GM12801 (cell line): ENCODE measurements around the gene ERC2.

Experiments used
- TF ChIP-seq, protein P1 (sequence below): IDR thresholded peaks from one replicate; pipeline ENCODE4 v1.5.1; 2011; ENCODE audit warnings: control low read depth; ENCODE audit not compliant: insufficient read length; ENCODE audit errors: extremely low read depth

ERC2 gene

DNA sequence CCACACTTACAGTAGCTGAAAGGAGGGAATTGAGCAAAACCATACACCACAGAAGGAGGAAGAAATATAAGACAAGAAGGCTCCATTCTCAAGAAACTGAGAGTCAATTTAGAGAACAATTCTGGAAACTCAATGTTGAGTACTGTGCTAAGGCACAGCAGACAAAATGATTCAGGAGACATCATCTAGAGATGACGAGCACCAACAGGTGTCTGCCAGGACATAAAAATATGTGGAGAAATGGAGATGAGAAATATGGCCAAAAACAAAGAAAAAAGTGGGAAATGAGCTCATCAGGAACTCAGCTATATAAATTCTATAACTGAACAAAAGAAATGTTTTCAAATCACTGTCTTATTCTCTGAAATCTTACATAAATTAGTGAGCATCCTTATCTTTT, 343.7 kb downstream of the ERC2 start:
- TF ChIP-seq, protein P1, sequence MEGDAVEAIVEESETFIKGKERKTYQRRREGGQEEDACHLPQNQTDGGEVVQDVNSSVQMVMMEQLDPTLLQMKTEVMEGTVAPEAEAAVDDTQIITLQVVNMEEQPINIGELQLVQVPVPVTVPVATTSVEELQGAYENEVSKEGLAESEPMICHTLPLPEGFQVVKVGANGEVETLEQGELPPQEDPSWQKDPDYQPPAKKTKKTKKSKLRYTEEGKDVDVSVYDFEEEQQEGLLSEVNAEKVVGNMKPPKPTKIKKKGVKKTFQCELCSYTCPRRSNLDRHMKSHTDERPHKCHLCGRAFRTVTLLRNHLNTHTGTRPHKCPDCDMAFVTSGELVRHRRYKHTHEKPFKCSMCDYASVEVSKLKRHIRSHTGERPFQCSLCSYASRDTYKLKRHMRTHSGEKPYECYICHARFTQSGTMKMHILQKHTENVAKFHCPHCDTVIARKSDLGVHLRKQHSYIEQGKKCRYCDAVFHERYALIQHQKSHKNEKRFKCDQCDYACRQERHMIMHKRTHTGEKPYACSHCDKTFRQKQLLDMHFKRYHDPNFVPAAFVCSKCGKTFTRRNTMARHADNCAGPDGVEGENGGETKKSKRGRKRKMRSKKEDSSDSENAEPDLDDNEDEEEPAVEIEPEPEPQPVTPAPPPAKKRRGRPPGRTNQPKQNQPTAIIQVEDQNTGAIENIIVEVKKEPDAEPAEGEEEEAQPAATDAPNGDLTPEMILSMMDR = no peak

DNA sequence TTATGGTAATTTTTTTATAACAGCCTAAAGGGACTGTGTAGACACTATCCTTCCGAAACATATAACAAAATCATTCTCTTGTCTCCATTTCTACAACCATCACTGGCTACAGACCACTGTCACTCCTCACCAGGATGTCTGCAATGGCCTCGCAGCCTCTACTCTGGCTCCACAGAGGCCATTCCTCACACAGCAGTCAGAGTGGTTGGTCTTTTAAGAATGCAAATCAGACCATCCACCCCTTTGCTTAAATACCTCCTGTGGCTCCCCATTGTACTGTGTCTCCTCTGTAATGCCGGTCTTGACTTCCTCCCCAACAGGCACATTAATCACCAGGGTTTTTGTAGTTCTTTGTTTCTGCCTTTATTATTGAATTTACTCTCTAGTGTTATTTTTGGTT, 344.8 kb downstream of the ERC2 start:
- TF ChIP-seq, protein P1 = no peak

GRCh38 chr3:56122911-56123310, 345.4 kb downstream of the ERC2 start:
- TF ChIP-seq, protein P1 = no peak

GRCh38 chr3:56121716-56122115, 346.6 kb downstream of the ERC2 start:
- TF ChIP-seq, protein P1 = no peak

DNA sequence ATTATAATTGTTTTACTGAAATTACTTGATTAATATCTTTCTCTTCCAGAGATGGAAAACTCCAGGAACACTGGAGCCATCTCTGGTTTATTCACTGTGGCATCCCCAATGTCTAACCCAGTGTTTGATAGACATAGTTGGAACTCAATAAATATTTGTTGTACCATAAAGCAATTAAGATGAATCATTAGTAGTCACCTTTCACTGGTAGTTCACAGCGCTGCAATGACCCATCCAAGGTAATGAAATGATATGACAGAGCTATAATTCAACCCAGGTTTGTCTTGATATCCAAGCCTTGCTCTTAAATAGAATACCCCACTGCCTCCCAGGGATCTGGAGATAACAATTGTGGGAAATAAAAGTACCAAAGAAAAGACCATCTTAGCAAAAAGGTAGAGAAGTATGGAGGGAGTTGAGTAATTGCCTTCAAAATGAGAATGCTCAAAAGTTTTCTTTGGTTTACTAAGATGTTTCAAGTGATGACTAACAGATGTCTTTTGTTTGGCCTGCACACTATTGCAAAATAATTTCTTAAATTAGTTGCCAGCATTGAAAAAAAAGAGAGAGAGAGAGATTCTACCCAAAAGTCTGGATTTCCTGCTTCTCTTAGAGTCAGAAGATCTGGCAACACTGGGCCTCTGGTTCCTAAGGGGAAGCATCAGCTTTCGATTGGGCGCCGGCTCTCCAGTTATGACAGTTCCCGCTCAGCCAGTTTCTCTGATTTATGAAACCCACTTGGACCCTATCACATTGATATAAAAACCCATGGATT, 348.5 kb downstream of the ERC2 start:
- TF ChIP-seq, protein P1 = no peak

GRCh38 chr3:56118968-56119367, 349.3 kb downstream of the ERC2 start:
- TF ChIP-seq, protein P1 = no peak

DNA sequence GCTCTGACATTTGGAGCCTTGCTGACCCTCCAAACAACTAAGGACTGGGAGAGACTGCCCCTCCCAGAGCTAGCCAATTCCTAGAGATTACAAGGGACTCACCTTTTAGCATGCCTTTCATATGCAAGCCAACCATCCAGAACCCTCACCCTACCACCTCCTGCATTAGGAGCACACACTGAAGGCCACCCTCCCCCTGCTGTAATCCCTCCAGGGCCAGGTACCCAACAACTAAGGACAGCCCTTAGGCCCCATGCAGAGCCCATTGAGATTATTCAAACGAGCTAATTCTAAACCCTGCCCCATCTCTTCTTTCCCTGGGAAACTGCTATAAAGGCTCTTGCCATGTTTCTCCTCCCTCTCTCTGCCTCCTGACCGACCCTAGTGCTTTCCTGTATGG, 352.6 kb downstream of the ERC2 start:
- TF ChIP-seq, protein P1 = no peak
